ENCODE results near the gene MYZAP.

- TF ChIP-seq, protein P1, sequence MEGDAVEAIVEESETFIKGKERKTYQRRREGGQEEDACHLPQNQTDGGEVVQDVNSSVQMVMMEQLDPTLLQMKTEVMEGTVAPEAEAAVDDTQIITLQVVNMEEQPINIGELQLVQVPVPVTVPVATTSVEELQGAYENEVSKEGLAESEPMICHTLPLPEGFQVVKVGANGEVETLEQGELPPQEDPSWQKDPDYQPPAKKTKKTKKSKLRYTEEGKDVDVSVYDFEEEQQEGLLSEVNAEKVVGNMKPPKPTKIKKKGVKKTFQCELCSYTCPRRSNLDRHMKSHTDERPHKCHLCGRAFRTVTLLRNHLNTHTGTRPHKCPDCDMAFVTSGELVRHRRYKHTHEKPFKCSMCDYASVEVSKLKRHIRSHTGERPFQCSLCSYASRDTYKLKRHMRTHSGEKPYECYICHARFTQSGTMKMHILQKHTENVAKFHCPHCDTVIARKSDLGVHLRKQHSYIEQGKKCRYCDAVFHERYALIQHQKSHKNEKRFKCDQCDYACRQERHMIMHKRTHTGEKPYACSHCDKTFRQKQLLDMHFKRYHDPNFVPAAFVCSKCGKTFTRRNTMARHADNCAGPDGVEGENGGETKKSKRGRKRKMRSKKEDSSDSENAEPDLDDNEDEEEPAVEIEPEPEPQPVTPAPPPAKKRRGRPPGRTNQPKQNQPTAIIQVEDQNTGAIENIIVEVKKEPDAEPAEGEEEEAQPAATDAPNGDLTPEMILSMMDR (IDR thresholded peaks at IDR 0.05): no peak
- TF ChIP-seq POLR2A (IDR thresholded peaks at IDR 0.05): no peak
Measured at GRCh38 chr15:57554063-57554811, 37.5 kb upstream of the MYZAP start.

All from lower leg skin (tissue), 3 donors.